HepG2 (cell line): Measurements from ENCODE around the gene SFI1. TPM values are rescaled to one million over a fixed set of nuclear protein-coding genes. Genes with fewer than 3 reads are reported as not detected.
A peak's percentile ranks its signal among the peaks of the same experiment; 100 is the strongest.

Experiments used
- BRD4 ChIP-seq: sonication (generic); formaldehyde crosslinking; IDR thresholded peaks from 2 replicates; pipeline ENCODE4 v1.4.0; 2020; ENCODE audit warnings: missing genetic modification reagents
- CSRNP1 ChIP-seq: sonication (generic); formaldehyde crosslinking; IDR thresholded peaks from 2 replicates; pipeline ENCODE4 v1.8.1; 2023; ENCODE audit warnings: mild to moderate bottlenecking, missing genetic modification reagents
- DMAP1 ChIP-seq: IDR thresholded peaks from 2 replicates; pipeline ENCODE4 v1.6.1; 2016
- EP300 ChIP-seq, 3 experiments: sonication (generic) in 1 of 3; formaldehyde crosslinking in 1 of 3; IDR thresholded peaks; 2 replicates each; pipeline versions ENCODE4 v1.5.1 to v1.6.1; 2011 to 2020; ENCODE audit warnings: low read depth in 2 of 3, low read length in 2 of 3, borderline replicate concordance in 1 of 3, improper control_type of control experiment in 1 of 3, mild to moderate bottlenecking in 1 of 3, missing genetic modification reagents in 1 of 3, moderate library complexity in 1 of 3
- FOXK1 ChIP-seq: sonication (generic); formaldehyde crosslinking; IDR thresholded peaks from 2 replicates; pipeline ENCODE4 v1.4.0; 2020; ENCODE audit warnings: low read depth, missing genetic modification reagents, borderline replicate concordance
- MLX ChIP-seq: IDR thresholded peaks from 2 replicates; pipeline ENCODE4 v1.6.1; 2016
- MTF1 ChIP-seq: sonication (generic); formaldehyde crosslinking; IDR thresholded peaks from 2 replicates; pipeline ENCODE4 v1.5.0; 2020; ENCODE audit warnings: missing genetic modification reagents
- POLR2AphosphoS5 ChIP-seq: IDR thresholded peaks from 2 replicates; pipeline ENCODE4 v1.6.1; 2012; ENCODE audit warnings: low read depth, low read length
- RORA ChIP-seq: sonication (generic); formaldehyde crosslinking; IDR thresholded peaks from 2 replicates; pipeline ENCODE4 v1.5.0; 2020; ENCODE audit warnings: mild to moderate bottlenecking, missing genetic modification reagents, moderate library complexity
- TP53 ChIP-seq: sonication (generic); formaldehyde crosslinking; conservative IDR thresholded peaks from 2 replicates; pipeline ENCODE4 v1.4.0; 2020; ENCODE audit warnings: missing genetic modification reagents
- XRCC5 ChIP-seq: fragments of 200-400 bp; formaldehyde crosslinking; optimal IDR thresholded peaks from 2 replicates; pipeline ENCODE3; 2017; ENCODE audit warnings: mild to moderate bottlenecking, low read length
- ZBTB25 ChIP-seq: IDR thresholded peaks from 2 replicates; pipeline ENCODE4 v1.6.1; 2018; ENCODE audit warnings: missing genetic modification reagents
- ZFP36L2 ChIP-seq: sonication (generic); formaldehyde crosslinking; IDR thresholded peaks from 2 replicates; pipeline ENCODE4 v1.4.0; 2020; ENCODE audit warnings: missing genetic modification reagents
- ZNF251 ChIP-seq: sonication (generic); formaldehyde crosslinking; IDR thresholded peaks from 2 replicates; pipeline ENCODE4 v1.9.0; 2021; ENCODE audit warnings: mild to moderate bottlenecking, missing genetic modification reagents
- ZNF274 ChIP-seq: sonication (generic); formaldehyde crosslinking; IDR thresholded peaks from 2 replicates; pipeline ENCODE4 v1.5.1; 2020; ENCODE audit warnings: mild to moderate bottlenecking, missing genetic modification reagents
- ZNF512B ChIP-seq: sonication (generic); formaldehyde crosslinking; IDR thresholded peaks from 2 replicates; pipeline ENCODE4 v1.5.1; 2020; ENCODE audit warnings: missing genetic modification reagents, mild to moderate bottlenecking, borderline replicate concordance
- ZNF546 ChIP-seq: sonication (generic); formaldehyde crosslinking; conservative IDR thresholded peaks from 2 replicates; pipeline ENCODE4 v1.8.1; 2023; ENCODE audit warnings: mild to moderate bottlenecking, missing genetic modification reagents
- ZNF572 ChIP-seq: sonication (generic); formaldehyde crosslinking; IDR thresholded peaks from 2 replicates; pipeline ENCODE4 v1.5.1; 2020; ENCODE audit warnings: mild to moderate bottlenecking, missing genetic modification reagents
- ZNF790 ChIP-seq: sonication (generic); formaldehyde crosslinking; IDR thresholded peaks from 2 replicates; pipeline ENCODE4 v1.8.0; 2022; ENCODE audit warnings: missing genetic modification reagents, mild to moderate bottlenecking, borderline replicate concordance
- ZUFSP ChIP-seq: sonication (generic); formaldehyde crosslinking; IDR thresholded peaks from 2 replicates; pipeline ENCODE4 v1.9.0; 2021; ENCODE audit warnings: missing genetic modification reagents, mild to moderate bottlenecking, borderline replicate concordance
- polyA plus RNA-seq, 8 experiments: library from polyadenylated mRNA; depleted of rRNA in 3 of 8; stranded (reverse) in 7 of 8; unstranded in 1 of 8; fragments of >200 nt; fragmentation: Illumina TruSeq in 4 of 8; extraction: Trizol in 4 of 8; gene quantifications; 2 replicates each; pipeline versions ENCODE4 v1.2.1 to v1.2.3, GENCODE V29; 2011 to 2016; ENCODE audit warnings: low read depth in 4 of 8, missing spikeins in 1 of 8, mixed read lengths in 1 of 8; ENCODE audit not compliant: insufficient read depth in 1 of 8
- total RNA-seq, 5 experiments: library from RNA; depleted of rRNA; stranded (reverse); fragments of >200 nt; fragmentation: Illumina TruSeq; extraction: Trizol; gene quantifications; 2 replicates each; pipeline ENCODE4 v1.2.3, GENCODE V29; 2016; ENCODE audit warnings: low read depth in 1 of 5

Gene SFI1
- total and polyA plus RNA-seq, 2 of the 13 experiments (the other 11 are each of a cell fraction or from before 2014, with no cell fraction given): 20.5 to 40.1 TPM

- TF ChIP-seq DMAP1 (CRISPR knock-in tag): peak; percentile 49
- TF ChIP-seq XRCC5: peak; percentile 43
- peak; percentile 49; the same call in 1 of the 2 replicates for TF ChIP-seq FOXK1 (CRISPR knock-in tag)
- peak in 1 of 2 experiments; percentile 25; a peak in 1 of 4 replicates for TF ChIP-seq EP300 (IDR thresholded peaks at IDR 0.05; ENCODE audit: low read depth in 2 of 2, low read length in 2 of 2)
- TF ChIP-seq EP300 (CRISPR knock-in tag; IDR thresholded peaks at IDR 0.05; ENCODE audit: borderline replicate concordance): 0 out of 2 replicates have a peak, but pooled peaks have one; percentile 33
- TF ChIP-seq ZNF512B (CRISPR knock-in tag): no peak
- 0 out of 2 replicates have a peak, but pooled peaks have one; percentile 40 for TF ChIP-seq ZFP36L2 (CRISPR knock-in tag)
- no peak for TF ChIP-seq MLX (CRISPR knock-in tag)
- TF ChIP-seq ZNF274 (CRISPR knock-in tag): peak; percentile 69; the same call in 1 of the 2 replicates
- no peak for TF ChIP-seq MTF1 (CRISPR knock-in tag)
- no peak for TF ChIP-seq BRD4
- no peak for TF ChIP-seq RORA (CRISPR knock-in tag)
- no peak for TF ChIP-seq ZNF572 (CRISPR knock-in tag)
- TF ChIP-seq ZNF546: no peak; the same call in 1 of the 2 replicates
- TF ChIP-seq ZNF251: no peak
- peak; percentile 67; the same call in 1 of the 2 replicates for TF ChIP-seq POLR2AphosphoS5
- peak; percentile 37; the same call in 1 of the 2 replicates for TF ChIP-seq ZNF790 (CRISPR knock-in tag)
- TF ChIP-seq ZBTB25 (CRISPR knock-in tag): no peak; the same call in 1 of the 2 replicates
- TF ChIP-seq CSRNP1: no peak; the same call in 1 of the 2 replicates
- no peak for TF ChIP-seq TP53 (CRISPR knock-in tag)
- no peak for TF ChIP-seq ZUFSP (CRISPR knock-in tag)
Measured at GRCh38 chr22:31489632-31490495, 6.5 kb upstream of the SFI1 start, which contains the start of gene EIF4ENIF1 (continued).
